Fibroblast of skin of left biceps (primary cell): ENCODE measurements around the gene RACGAP1.

Source experiments
- DNase-seq, 2 experiments: peaks; one replicate each; pipeline ENCODE4 v3.0.0-alpha.2; 2013; ENCODE audit warnings: low read depth in 2 of 2

The RACGAP1 gene

DNA sequence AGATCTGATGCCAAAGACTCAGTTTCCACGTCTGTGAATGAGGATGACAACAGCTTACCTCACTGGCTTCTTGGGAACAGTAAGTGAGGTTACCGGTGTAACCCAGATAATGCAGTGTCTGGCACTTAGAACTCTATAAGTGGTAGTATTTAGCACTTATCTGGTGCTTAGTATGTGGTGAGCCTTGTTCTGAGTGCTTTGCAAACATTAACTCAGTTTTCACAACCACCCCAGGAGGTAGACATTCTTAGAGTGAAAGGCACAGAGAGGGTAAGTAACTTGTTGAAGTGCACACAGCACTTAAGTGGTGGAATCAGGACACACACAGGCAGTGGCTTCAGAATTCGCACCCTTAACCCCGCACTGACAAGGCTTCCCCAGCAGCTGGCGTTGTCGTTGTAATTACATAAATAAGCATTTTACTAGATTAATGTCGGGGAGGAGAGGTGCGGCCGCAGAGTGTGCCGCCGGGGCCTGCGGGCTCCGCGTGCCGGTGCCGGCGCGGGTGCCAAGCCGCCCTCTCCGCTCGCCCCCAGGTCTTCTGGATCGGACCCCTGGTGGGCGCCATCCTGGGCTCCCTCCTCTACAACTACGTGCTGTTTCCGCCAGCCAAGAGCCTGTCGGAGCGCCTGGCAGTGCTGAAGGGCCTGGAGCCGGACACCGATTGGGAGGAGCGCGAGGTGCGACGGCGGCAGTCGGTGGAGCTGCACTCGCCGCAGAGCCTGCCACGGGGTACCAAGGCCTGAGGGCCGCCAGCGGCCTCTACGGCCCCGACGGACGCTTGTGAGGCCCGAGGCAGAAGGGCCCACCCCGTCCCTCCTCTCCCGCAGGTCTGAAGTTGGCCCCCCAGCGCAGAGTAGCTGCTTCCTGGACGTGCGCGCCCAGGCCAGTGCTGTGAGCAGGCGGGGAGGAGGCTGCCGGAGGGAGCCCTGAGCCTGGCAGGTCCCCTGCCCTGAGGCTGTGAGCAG lies 70.1 kb downstream of the RACGAP1 start:
- DNase-seq = no peak

DNA sequence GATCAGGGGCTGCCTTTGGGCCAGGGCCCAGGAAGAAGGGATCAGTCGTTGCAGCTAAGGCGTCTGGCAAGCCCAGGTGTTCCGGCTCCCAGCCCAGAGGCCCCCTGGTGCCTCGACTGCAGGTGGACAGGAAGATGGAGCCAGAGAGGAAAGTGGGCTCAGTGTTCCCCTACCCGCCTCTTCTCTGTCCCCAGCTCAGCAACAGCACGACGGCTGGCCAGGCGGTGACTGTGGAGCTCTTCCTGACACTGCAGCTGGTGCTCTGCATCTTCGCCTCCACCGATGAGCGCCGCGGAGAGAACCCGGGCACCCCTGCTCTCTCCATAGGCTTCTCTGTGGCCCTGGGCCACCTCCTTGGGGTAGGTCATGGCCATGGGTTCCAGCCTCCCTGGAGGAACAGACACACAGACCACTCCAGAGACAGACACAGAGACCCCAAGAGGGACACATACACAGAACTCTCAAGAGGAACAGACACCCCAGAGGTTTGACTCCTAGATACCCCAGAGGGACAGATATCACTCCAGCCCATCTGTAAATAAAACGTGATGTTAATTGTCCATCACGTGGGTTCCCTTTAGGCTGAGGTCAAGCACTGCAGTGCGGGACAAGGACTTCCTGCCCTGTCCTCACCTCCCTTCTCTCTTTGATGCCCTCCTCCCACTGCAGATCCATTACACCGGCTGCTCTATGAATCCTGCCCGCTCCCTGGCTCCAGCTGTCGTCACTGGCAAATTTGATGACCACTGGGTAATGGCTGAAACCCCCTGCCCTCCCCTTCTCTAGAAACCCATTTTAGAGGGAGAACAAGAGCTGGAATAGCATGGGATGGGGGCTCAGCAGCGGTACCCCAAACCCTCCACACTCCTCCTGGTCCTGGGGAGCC lies 71.1 kb downstream of the RACGAP1 start:
- no peak for DNase-seq

DNA sequence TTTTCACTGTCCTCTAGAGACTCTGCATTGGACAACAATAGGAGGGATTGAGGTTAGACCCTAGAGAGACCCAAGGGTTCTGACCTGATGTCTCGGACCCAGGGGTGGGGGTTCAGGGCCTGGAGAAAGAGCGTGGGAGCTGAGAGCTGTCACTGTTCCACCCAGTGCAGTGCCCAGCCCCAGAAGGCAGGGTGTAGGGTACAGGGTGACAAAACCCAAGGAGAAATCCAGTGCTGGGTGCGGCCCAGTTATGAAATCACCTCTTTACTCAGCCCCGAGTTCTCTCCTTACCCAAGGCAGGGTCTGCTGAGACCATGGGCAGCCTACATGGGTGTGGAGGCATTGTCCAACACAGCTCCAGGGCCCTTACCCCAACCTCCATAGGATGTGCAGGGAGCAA lies 72.1 kb downstream of the RACGAP1 start:
- DNase-seq = no peak

DNA sequence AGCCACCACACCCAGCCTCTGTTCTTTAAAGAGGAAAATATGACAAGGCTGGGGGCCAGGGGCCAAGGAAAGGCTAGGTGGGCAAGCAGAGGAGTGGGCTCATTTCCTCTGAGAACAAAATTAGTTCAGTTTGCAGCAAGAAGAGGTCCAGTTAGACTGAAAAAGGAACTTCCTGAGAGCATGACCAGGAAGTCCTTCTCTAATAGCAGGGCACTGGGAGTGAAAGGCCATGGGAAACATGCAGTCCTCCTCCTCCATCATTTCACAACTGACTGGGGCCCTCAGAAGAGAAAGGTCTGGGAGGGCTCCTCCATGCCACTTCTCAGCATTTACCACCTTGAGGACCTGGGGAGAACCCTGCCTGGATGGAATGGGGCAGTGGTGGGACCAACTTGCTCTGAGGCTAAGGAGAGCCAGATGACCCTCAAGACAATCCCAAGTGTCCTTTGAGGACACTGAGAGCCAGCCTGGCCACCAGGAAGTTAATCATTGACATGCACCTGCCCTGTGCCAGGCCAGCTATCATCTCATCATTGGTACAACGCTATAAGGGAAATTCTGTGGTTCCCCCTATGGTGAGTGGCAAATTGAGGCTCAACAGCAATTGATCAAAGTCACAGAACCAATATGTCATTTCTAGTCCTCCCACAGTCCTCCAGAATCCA lies 72.8 kb downstream of the RACGAP1 start:
- no peak for DNase-seq

DNA sequence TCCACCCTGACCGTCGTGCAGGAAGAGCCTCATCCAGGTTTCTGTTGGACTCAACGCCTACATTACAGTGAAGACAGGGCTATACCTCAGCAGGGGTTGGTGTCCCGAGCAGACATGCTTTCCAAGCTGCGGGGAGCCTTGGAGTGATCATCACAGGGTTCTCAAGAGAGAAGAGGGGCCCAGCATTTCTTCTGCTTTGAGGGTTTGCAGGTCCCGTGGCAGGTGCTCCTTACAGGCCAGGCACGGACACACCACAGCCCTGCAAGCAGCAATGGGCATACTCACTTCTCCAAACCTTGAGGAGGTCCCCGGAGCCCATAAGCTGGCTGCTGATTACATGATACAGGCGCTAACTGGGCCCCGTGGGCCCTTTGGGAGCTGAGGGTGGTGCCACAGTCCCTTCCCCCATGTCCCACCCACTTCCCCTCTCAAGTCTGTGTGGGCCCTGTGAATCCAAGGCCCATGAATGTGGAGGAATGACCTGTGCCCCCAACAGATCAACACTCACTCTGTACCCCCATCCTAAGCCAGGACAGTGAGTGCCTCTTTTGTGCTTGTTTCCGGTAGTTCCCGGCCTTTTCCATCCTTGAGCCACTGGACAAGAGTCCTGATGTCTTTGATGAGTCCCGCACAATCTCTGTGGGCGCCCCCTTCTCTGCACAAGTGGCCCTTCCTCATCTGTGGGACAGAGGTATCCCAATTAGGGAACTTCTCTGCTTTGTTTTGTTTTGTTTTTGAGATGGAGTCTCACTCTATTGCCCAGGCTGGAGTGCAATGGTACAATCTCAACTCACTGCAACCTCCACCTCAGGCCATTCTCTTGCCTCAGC lies 73.7 kb downstream of the RACGAP1 start:
- no peak for DNase-seq

DNA sequence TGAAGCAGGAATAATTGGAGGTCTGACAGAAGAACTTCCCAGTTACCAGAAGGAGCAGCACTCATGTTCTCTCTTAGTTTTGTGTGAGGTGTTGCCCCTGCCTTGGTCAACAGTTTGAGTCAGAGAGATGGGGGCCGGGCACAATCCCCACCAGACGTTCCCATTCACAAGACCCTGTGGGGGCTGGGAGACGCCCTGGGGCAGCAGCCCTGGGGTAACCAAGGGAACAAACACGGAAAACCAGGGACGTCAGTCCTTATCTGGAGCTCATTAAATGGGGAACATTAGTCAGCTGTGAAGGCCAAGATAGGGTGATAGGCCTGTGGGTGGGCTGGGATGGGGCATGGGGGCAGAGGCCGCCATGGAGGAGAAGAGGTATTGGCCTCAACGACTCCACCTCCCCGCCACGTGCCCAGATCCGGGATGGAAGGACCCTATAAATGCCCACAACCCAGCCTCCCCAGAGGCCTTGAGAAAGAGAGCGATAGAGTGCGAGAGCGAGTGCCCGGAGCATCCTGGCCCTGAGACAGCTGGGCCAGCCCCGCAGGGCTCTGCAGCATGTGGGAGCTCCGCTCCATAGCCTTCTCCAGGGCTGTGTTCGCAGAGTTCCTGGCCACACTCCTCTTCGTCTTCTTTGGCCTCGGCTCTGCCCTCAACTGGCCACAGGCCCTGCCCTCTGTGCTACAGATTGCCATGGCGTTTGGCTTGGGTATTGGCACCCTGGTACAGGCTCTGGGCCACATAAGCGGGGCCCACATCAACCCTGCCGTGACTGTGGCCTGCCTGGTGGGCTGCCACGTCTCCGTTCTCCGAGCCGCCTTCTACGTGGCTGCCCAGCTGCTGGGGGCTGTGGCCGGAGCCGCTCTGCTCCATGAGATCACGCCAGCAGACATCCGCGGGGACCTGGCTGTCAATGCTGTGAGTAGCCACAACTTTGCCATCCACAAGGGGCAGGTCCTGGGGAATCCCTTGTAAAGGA lies 74.7 kb downstream of the RACGAP1 start, which contains the start of gene AQP2:
TSS of gene AQP2 (plus strand) at position 465 of the 979 bp plus-strand sequence. CDS start at position 559, 94 bp downstream.
- no peak for DNase-seq

DNA sequence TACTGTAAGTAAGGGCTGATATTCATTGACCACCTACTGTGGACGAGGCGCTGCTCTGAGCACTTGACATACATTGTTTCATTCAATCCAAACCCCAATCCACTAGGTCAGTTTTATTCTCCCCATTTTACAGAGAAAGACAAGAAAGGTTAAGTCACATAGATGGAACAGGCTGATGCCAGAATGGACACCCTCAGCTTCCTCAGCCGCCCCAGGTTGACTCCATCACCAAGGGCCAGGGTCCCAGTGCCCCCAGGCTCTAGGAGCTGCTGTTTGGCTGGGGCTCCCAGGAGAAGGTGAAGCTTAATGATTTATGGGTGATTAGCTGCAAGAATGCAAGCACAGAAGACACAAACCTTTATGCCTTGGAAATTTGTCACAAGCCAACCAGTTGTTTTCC lies 75.4 kb downstream of the RACGAP1 start:
- no peak for DNase-seq

DNA sequence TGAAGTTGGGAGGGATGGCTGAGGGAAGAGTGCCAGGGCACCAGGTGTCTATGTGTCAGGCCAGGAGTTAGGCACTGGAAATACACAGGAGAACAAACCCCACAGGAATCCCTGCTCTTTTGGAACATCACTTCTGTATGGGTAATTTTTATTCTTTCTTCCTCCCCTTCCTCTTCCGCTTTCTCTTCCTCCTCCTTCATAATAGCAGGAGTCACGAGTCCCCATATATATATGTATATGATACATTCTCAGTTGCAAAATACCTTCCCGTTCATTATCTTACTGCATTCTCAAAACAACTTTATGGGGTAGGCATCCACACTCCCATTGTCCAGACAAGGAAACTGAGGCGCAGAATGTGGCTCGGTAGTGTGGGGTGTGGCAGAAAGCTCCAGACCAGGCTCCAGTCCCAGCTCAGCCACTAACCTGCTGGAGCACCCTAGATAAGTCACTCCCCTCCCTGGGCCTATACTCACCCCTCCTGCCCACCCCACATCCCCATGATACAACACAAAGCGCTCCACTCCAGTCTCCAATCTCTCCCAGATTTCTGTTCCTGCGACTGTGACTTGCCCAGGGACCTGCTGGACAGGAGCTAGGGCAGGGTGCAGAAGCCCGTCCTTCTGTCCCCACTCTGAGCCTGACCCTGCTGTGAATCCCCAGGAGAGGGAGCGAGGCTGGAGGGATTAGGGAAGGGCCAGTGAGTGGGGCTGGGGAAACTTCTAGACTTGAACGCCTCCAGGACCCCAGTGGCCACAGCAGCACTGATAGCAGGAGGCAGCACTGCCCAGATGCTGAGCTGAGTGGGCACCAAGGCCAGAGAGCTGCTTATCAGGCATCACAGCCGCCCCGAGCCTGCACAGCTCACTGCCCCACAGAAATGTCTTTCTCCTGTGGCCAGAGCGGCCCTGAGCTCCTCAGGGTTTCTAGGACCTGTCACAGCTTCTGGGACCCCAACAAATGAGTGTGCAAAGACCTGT lies 76.1 kb downstream of the RACGAP1 start:
- DNase-seq = no peak

DNA sequence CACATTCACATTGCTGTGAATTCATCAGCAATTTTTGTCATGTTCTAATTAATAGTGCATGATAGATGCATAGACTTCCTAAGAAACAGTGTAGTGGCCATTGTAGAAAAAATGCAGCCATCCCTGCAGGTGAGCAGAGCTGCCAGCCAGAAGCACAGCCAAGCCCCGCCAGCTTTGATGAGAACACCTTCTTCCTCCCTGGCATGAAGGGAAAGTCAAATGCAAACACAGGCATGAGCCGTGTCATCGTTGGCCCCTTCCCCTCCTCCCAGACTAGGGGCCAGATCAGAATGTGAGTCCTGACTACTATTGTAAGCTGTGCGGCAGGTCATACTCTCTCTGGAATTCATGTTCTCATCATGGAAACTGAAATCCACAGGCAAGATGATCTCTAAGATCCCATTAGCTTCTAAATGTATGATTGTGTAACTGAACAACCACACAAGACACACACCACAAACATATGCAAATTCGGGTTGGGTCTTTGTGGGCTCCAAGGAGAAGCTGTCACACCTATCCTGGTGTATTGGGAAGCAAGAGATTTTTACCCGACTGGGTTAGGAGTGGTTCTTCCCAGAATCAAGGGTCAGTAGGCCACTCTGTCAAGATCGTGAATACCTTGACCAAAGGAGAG lies 77.6 kb downstream of the RACGAP1 start:
- DNase-seq = no peak

DNA sequence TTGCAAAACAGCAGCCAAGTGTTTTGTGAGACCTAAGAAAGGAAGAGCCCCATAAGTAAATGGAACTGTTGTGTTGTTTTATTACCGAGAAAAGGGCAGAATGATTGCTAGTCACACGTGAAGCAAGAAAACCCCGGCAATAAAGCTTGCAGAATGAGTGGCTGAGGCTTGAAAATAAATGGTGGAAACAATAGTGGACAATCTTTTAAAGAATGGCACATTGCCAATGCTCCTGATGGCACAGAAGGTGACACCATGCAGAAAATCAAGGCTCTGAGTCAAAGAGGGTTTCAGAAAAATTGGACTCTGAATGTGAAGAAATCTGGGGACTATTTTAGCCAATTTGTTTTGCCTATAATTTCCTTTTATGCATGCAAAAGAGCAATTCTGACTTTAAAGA lies 78.8 kb downstream of the RACGAP1 start:
- DNase-seq = no peak

DNA sequence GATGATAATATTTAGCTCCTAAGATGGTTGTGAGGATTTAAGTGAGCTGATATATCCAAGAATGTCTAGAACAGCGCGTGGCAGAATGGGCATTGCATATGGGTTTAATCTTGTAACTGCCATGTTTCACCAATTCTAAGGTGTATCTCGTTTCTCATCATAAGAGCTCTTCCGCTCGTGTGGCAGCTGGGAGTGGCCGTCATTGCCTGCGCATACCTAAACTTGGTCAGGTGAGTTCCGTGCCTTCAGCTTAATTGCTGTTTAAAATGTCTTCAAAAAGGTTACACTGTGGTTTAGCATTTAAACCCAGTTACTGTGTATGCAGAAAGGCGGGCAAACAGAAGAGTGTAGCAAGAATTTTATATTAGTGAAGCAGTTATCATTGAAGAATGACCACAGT lies 79.2 kb downstream of the RACGAP1 start:
- no peak for DNase-seq

DNA sequence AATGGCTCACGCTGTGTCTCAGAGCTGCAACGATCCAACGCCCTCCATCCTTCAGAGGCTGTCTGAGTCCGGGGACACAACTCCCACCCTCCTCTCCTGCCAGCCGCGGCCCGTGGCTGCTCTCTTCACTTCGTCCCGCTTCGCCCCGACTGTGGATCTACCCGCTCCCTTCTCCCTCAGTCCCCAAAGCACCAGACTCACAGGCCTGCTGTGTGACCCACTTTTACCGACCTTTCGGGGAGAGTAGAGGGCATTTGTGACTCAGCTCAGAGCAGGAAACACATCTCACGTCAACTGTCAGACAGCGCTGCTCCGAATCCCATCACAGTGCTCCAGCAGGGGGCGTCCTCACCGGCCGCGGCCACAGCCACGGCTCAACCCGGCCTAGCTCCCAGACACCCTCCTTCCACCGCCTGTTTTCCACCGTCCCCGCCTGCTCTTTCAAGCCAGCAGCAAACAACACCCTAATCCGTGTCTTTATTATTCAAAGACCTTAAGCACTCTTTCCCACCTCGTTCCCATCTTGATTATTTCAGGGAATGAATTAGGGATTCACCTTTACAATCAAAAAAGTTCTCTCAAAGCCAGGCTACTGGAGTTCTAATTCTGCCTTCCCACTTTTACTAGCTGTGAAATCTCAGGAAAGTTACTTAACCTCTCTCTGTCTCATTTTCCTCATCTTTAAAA lies 79.8 kb downstream of the RACGAP1 start:
- peak; percentile 20 to 26 for DNase-seq

DNA sequence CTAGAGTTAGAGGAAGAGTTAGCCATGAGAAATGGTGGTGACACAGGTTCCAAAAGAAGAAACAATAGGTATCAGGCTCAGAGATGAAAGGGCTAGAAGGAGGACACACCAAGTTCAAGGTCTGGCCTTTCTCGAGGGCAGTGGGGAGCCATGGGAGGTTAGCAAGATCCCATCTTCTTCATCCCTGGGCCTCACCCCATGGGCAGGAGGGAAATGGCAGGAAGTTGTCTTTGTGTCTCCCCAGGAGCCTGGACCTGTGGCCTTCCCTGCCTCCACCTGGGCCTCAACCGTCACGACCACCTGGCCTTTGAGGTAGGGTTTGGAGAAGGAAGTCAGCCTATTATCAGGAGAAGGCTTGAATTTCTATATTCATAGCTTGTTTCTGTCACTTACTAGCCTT lies 80.6 kb downstream of the RACGAP1 start:
- DNase-seq = no peak

DNA sequence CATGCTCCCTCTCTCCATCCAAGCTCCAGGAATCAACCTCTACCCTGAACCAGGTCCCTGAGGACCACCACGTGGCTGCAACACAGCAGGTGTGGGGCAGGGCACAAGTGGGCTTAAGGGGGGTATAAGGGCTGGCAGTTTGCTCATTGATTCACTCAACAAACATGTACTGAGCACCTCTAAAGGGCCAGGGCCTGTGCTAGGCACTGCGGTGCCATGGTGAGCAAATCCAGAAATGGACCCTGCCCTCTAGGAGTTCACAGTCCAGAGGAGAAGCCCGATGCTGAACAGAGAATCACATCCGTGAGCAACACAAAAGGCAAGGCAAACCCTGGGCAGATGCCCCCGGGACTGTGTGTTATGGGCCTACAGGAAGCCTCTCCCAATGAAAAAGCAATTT lies 81.2 kb downstream of the RACGAP1 start:
- no peak for DNase-seq

DNA sequence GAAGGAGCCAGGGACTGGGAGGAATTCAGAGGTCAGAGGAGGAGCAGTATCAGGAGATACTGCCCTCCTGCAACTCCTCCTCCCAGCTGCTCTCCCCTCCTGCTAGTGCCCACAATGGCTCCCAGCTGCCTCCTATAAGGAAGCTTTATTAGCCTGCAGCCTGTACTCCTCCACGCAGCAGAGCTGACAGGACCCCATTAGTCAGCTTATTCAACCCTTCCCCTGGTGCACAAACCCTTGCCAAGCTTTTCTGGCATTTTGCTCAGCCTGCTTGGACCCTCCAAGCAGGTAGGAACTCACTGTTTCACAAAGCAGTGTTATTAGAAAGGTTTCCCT lies 81.7 kb downstream of the RACGAP1 start:
- no peak for DNase-seq

DNA sequence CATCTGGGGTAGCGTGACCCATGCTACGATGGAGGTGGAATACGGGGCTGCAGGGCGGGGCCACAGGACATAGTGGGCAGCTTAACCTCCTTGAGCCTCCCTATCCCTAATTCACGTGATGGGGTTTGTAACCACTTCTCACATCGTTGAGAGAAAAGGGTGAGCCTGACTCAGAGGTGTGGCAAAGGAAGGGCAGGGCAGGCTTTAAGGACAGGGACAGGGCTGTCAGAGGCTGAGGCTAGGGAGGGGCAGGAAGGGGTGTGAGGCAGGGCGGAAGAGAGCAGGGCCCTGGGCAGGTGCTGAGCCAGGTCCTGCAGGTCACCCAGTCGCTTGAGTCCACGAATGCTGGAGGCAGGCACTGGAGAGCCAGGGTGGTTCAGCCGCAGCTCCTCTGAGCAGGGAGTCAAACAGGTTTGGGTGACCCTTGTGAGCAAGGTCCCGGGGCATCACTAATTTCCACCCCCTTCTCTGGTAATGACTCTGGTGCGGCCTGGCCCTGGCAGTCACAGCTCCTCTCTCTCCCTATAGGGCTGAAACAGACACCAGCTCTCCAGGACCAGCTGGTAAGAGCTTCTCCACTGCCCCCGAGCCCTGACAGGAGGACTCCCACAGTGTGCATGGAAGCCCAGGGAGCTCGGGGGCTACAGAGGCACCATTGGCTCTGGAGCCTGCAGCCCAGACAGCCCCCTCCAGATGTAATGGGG lies 82.2 kb downstream of the RACGAP1 start:
- DNase-seq = no peak

DNA sequence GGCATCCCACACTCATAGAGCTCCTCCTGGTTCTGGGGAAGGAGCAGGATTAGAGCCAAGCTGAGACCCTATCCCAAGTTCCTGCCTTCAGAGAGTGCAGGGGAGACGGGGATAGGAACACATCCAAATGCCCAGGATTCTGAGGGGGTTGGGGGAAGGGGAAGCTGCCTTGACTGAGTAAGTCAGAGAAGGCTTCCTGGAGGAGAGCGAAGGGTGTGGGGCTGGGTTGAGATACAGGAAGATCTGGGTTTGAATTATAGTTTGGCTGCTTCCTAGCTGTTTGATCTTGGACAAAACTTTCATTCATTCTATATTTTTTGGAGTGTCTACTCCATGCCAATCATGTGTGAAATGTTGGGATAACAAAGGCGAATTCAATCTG lies 82.8 kb downstream of the RACGAP1 start:
- DNase-seq = no peak
